ENCODE data around the gene RBPMS2. TPM values are rescaled to one million over a fixed set of nuclear protein-coding genes. Genes with fewer than 3 reads are reported as not detected.

The RBPMS2 gene
- total RNA-seq, 1 donor from 2014 or later: 1.9 TPM

DNA sequence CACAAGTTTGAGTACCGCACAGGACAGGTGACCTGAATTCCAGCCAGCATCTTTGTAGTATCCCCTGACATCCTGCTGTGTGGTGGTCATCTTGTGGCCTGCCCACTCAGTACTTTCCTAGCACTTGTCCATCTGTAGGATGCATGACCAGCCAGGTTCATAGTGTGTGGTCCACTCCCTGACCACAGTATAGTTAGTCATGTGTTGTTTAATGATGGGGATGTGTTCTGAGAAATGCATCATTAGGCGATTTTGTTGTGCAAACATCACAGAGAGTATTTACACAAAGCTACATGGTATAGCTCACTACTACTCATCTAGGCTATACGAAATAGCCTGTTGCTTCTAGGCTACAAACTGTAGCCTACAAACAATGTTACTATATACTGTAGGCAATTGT, 16.9 kb upstream of the RBPMS2 start:
- no peak for DNase-seq (ENCODE audit: low read depth)
- TF ChIP-seq, protein P1, sequence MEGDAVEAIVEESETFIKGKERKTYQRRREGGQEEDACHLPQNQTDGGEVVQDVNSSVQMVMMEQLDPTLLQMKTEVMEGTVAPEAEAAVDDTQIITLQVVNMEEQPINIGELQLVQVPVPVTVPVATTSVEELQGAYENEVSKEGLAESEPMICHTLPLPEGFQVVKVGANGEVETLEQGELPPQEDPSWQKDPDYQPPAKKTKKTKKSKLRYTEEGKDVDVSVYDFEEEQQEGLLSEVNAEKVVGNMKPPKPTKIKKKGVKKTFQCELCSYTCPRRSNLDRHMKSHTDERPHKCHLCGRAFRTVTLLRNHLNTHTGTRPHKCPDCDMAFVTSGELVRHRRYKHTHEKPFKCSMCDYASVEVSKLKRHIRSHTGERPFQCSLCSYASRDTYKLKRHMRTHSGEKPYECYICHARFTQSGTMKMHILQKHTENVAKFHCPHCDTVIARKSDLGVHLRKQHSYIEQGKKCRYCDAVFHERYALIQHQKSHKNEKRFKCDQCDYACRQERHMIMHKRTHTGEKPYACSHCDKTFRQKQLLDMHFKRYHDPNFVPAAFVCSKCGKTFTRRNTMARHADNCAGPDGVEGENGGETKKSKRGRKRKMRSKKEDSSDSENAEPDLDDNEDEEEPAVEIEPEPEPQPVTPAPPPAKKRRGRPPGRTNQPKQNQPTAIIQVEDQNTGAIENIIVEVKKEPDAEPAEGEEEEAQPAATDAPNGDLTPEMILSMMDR (IDR thresholded peaks at IDR 0.05; ENCODE audit: insufficient read depth, low read length, poor library complexity, severe bottlenecking): no peak
- Histone ChIP-seq H3K4me3 (ENCODE audit: low read depth, low read length) (no peak overlapping the region), H3K36me3 (ENCODE audit: control insufficient read depth, insufficient read depth, low read length) (no peaks in the 10 kb centered on the region), H3K27me3 (ENCODE audit: control insufficient read depth, insufficient read depth, low read length) (no peaks in the 10 kb centered on the region)

DNA sequence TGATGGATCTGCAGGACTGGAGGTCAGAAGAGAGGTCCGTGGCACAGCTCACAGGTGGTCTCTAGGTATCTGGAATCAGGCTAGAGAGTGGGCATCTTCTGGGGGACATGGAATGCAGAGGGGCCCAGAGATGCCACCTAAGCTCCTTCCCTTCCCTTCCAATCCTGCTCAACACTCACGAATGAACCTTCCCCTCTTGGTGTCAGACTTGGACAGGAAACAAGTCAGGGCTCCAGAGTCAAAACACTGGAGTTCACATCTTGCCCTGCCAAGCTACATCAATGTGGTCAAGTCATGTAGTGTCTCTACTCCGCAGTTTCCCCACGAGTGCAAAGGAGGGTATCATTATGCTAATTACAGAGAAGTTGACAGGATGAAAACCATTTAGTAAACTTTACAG, 16.0 kb upstream of the RBPMS2 start:
- H3K27me3 ChIP-seq (ENCODE audit: control insufficient read depth, insufficient read depth, low read length): no peaks in the 10 kb centered on the region
- TF ChIP-seq, protein P1 (IDR thresholded peaks at IDR 0.05; ENCODE audit: insufficient read depth, low read length, poor library complexity, severe bottlenecking): no peak
- no peak for DNase-seq (ENCODE audit: low read depth)
- H3K36me3 ChIP-seq (ENCODE audit: control insufficient read depth, insufficient read depth, low read length): no peaks in the 10 kb centered on the region
- H3K4me3 ChIP-seq (ENCODE audit: low read depth, low read length): no peak overlapping the region

DNA sequence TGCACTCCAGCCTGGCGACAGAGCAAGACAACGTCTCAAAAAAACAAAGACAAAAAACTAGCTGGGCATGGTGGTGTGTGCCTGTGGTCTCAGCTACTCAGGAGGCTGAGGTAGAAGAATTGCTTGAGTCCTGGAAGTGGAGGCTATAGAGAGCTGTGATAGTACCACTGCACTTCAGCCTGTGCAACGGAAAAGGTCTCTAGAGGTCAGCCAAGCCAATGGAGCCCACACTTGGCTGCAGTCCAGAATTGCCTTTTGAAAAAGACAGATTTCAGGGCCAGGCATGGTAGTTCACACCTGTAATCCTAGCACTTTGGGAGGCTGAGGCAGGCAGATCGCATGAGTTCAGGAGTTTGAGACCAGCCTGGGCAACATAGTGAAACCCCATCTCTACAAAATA, 8.4 kb upstream of the RBPMS2 start:
- TF ChIP-seq, protein P1 (IDR thresholded peaks at IDR 0.05; ENCODE audit: insufficient read depth, low read length, poor library complexity, severe bottlenecking): no peak
- Histone ChIP-seq H3K36me3 (ENCODE audit: control insufficient read depth, insufficient read depth, low read length) (no peaks in the 10 kb centered on the region), H3K4me3 (ENCODE audit: low read depth, low read length) (no peak overlapping the region), H3K27me3 (ENCODE audit: control insufficient read depth, insufficient read depth, low read length) (no peaks in the 10 kb centered on the region)
- no peak for DNase-seq (ENCODE audit: low read depth)

DNA sequence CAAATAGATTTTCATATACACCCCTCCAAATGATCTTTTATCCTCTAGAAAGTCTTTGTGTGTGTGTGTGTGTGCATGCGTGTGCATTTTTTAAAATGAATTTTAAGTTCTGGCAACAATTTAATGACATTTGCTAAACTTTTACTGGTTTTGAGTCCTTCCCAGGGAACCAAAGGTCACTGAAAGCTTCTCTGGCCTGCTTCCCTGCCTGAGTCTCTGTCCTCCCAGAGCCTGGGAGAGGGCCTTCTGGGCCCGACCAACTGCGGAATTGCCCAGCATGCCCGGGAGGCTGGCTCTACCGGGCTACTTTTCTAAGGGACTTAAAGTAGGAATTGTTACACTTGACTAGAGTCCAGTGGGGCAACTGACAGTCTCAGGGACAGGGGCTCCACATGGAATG, 7.4 kb upstream of the RBPMS2 start:
- TF ChIP-seq, protein P1 (IDR thresholded peaks at IDR 0.05; ENCODE audit: insufficient read depth, low read length, poor library complexity, severe bottlenecking): no peak
- Histone ChIP-seq H3K36me3 (ENCODE audit: control insufficient read depth, insufficient read depth, low read length) (no peaks in the 10 kb centered on the region), H3K27me3 (ENCODE audit: control insufficient read depth, insufficient read depth, low read length) (no peaks in the 10 kb centered on the region), H3K4me3 (ENCODE audit: low read depth, low read length) (no peak overlapping the region)
- DNase-seq (ENCODE audit: low read depth): no peak

DNA sequence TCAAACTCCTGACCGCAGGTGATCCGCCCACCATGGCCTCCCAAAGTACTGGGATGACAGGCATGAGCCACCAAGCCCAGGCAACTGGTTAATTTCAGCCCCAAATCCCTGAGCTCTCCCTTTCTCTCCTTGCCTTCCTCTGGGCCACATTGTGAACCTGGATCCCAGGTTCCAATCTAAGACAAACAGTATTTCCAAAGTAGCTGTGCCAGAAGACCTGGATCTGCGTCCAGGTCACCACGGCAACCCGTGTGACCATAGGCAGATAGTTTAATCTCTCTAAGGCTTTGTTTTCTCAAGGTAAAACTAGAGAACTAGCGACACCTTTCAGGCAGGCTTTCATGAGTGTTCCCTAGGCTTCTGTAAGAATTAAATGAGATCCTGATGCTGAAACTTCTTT, 5.9 kb upstream of the RBPMS2 start:
- H3K36me3 ChIP-seq (ENCODE audit: control insufficient read depth, insufficient read depth, low read length): no peaks in the 10 kb centered on the region
- TF ChIP-seq, protein P1 (IDR thresholded peaks at IDR 0.05; ENCODE audit: insufficient read depth, low read length, poor library complexity, severe bottlenecking): no peak
- H3K4me3 ChIP-seq (ENCODE audit: low read depth, low read length): no peak overlapping the region
- peaks cover 4% of the 10 kb centered on the region for H3K27me3 ChIP-seq (ENCODE audit: control insufficient read depth, insufficient read depth, low read length)
- no peak for DNase-seq (ENCODE audit: low read depth)

DNA sequence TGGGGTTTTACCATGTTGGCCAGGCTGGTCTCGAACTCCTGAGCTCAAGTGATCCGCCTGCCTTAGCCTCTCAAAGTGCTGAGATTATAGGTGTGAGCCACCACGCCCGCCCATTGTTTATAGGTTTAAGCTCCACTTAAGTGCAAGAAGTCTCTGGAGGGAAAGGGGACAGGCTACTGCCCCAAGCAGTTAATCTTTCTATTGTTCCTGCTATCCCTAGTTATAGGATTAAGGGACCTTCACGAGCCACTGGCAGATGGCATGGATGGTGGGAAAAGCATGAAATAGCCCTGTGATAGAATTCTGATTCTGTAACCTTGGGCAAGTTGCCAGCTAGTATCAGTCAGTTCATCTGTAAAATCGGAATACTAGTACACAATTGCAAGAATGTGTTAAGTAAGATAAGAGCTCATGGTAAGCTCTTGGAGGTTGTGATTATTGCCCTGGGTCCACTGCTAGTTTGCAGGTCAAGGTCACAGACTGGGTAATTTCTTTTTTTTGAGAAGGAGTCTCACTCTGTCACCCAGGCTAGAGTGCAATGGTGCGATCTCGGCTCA, 5.3 kb upstream of the RBPMS2 start:
- peaks cover 9% of the 10 kb centered on the region for H3K27me3 ChIP-seq (ENCODE audit: control insufficient read depth, insufficient read depth, low read length)
- no peak overlapping the region for H3K4me3 ChIP-seq (ENCODE audit: low read depth, low read length)
- TF ChIP-seq, protein P1 (IDR thresholded peaks at IDR 0.05; ENCODE audit: insufficient read depth, low read length, poor library complexity, severe bottlenecking): no peak
- no peak for DNase-seq (ENCODE audit: low read depth)
- no peaks in the 10 kb centered on the region for H3K36me3 ChIP-seq (ENCODE audit: control insufficient read depth, insufficient read depth, low read length)

Measured in kidney epithelial cell (primary cell).